AG04450 (cell line): ENCODE results near the gene MYO1D. TPM values are rescaled to one million over a fixed set of nuclear protein-coding genes. Genes with fewer than 3 reads are reported as not detected.

Experiments
- CTCF ChIA-PET: fragments of 300-600, 350-600 bp; formaldehyde crosslinking; extraction: SDS; loops from one replicate; lab custom pipeline; 2022; ENCODE audit warnings: antibody characterized with exemption, inconsistent platforms; lab: Charles Lee
- POLR2A ChIA-PET: fragments of 350-600 bp; formaldehyde crosslinking; extraction: SDS; loops from one replicate; lab custom pipeline; 2021; ENCODE audit warnings: antibody characterized with exemption, inconsistent platforms; lab: Yijun Ruan, JAX
- DNase-seq: peaks from one replicate; pipeline ENCODE4 v3.0.0-alpha.2; 2011; ENCODE audit warnings: low read depth, low spot score
- H3K27ac ChIP-seq: one replicate; pipeline ENCODE4 v1.5.1; 2012; ENCODE audit warnings: low read depth, low read length, control low read depth
- H3K27me3 ChIP-seq: one replicate; pipeline ENCODE4 v1.6.0; 2012; ENCODE audit warnings: low read length; ENCODE audit not compliant: control insufficient read depth, insufficient read depth
- H3K4me3 ChIP-seq: 2 replicates; pipeline ENCODE4 v1.5.1; 2011; ENCODE audit warnings: mild to moderate bottlenecking, low read depth, low read length, control low read depth
- H3K9me3 ChIP-seq: 2 replicates; pipeline ENCODE4 v1.5.1; 2012; ENCODE audit warnings: low read length; ENCODE audit not compliant: control insufficient read depth, insufficient read depth
- polyA plus RNA-seq: library from polyadenylated mRNA; depleted of rRNA; stranded (reverse); fragments of >200 nt; gene quantifications from 2 replicates; pipeline ENCODE4 v1.2.3, GENCODE V29; 2011
- TF ChIP-seq, protein P1 (sequence below): IDR thresholded peaks from 2 replicates; pipeline ENCODE4 v1.5.1; 2011; ENCODE audit warnings: low read depth, low read length, control low read depth, inconsistent platforms

The MYO1D gene
- polyA plus RNA-seq, 1 experiment: 1.1 TPM

DNA sequence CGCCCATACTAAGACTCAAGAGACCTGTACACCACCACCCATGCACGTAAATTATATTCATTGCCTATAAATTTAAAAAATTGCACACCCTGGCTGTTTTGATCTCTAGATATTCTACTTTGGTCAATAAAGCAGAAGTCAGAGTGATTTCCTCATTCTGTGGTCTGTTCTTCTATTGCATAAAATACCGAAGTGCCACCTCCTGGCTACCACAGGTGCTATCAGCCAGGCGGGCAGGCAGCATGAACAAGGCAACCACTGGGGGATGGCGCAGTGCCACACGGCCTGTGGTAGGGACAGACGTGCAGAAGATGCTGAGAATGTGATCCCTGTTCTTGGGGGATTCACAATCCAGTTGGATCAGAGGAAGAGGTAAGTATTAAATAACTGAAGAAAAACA lies 267.8 kb downstream of the MYO1D start:
- CTCF ChIA-PET: no interaction called here
- POLR2A ChIA-PET: no interaction called here
- DNase-seq: no peak
- Histone ChIP-seq H3K27me3 (no peaks in the 10 kb centered on the region), H3K27ac (no peak overlapping the region), H3K9me3 (no peaks in the 10 kb centered on the region), H3K4me3 (no peak overlapping the region)
- TF ChIP-seq, protein P1, sequence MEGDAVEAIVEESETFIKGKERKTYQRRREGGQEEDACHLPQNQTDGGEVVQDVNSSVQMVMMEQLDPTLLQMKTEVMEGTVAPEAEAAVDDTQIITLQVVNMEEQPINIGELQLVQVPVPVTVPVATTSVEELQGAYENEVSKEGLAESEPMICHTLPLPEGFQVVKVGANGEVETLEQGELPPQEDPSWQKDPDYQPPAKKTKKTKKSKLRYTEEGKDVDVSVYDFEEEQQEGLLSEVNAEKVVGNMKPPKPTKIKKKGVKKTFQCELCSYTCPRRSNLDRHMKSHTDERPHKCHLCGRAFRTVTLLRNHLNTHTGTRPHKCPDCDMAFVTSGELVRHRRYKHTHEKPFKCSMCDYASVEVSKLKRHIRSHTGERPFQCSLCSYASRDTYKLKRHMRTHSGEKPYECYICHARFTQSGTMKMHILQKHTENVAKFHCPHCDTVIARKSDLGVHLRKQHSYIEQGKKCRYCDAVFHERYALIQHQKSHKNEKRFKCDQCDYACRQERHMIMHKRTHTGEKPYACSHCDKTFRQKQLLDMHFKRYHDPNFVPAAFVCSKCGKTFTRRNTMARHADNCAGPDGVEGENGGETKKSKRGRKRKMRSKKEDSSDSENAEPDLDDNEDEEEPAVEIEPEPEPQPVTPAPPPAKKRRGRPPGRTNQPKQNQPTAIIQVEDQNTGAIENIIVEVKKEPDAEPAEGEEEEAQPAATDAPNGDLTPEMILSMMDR: no peak

GRCh38 chr17:32608267-32608666 lies 268.7 kb downstream of the MYO1D start:
- H3K27me3 ChIP-seq: no peaks in the 10 kb centered on the region
- ChIA-PET CTCF (interaction anchor here (0.9 kb wide), 1 partner anchor 51 kb away, joined by 3 read pairs; no protein-coding TSS in a partner anchor), POLR2A (no interaction called here)
- no peak overlapping the region for H3K27ac ChIP-seq
- TF ChIP-seq, protein P1: no peak
- no peaks in the 10 kb centered on the region for H3K9me3 ChIP-seq
- no peak overlapping the region for H3K4me3 ChIP-seq
- no peak for DNase-seq

- H3K9me3 ChIP-seq: no peaks in the 10 kb centered on the region
- no peak overlapping the region for H3K4me3 ChIP-seq
- H3K27ac ChIP-seq: no peak overlapping the region
- no peak for DNase-seq
- no peaks in the 10 kb centered on the region for H3K27me3 ChIP-seq
- ChIA-PET CTCF (interaction anchor here (0.5 kb wide), 1 partner anchor 18 kb away, joined by 6 read pairs; no protein-coding TSS in a partner anchor), POLR2A (no interaction called here)
- TF ChIP-seq, protein P1: no peak
Observed at GRCh38 chr17:32604966-32605365, 272.0 kb downstream of the MYO1D start.

DNA sequence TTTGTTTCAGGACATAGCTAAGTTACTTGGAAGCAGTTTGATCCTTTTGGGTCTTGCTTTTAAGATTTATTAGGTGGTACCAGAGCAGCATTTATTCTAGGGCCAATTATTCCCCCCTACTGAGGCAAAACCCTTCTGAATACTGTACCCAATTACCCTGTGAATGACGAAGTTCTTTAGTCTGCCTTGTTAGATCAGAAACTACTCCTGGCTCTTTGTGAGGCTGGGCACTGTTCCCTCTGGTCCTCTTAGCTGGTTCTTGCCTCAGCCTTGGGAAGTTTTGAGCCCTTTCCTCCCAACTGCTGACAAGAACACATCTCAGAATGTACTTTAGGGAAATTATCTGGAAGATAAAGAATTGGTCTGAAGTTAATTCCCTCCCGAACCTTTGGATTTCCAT lies 274.5 kb downstream of the MYO1D start:
- no peak overlapping the region for H3K27ac ChIP-seq
- no peak overlapping the region for H3K4me3 ChIP-seq
- no peak for DNase-seq
- H3K9me3 ChIP-seq: no peaks in the 10 kb centered on the region
- ChIA-PET CTCF (no interaction called here), POLR2A (no interaction called here)
- no peaks in the 10 kb centered on the region for H3K27me3 ChIP-seq
- TF ChIP-seq, protein P1: no peak

- no peak for DNase-seq
- ChIA-PET CTCF (no interaction called here), POLR2A (no interaction called here)
- no peak overlapping the region for H3K27ac ChIP-seq
- H3K4me3 ChIP-seq: no peak overlapping the region
- TF ChIP-seq, protein P1: no peak
- H3K27me3 ChIP-seq: no peaks in the 10 kb centered on the region
- no peaks in the 10 kb centered on the region for H3K9me3 ChIP-seq
Observed at GRCh38 chr17:32601866-32602265, 275.1 kb downstream of the MYO1D start.
